Islet of Langerhans (tissue), 1 donor: ENCODE data around the gene RBM10.

Experiments used
- FAIRE-seq: peaks from one replicate; lab custom pipeline; 2011; peaks lifted over from hg19 to GRCh38; lab: Jason Lieb, UNC

The RBM10 gene

DNA sequence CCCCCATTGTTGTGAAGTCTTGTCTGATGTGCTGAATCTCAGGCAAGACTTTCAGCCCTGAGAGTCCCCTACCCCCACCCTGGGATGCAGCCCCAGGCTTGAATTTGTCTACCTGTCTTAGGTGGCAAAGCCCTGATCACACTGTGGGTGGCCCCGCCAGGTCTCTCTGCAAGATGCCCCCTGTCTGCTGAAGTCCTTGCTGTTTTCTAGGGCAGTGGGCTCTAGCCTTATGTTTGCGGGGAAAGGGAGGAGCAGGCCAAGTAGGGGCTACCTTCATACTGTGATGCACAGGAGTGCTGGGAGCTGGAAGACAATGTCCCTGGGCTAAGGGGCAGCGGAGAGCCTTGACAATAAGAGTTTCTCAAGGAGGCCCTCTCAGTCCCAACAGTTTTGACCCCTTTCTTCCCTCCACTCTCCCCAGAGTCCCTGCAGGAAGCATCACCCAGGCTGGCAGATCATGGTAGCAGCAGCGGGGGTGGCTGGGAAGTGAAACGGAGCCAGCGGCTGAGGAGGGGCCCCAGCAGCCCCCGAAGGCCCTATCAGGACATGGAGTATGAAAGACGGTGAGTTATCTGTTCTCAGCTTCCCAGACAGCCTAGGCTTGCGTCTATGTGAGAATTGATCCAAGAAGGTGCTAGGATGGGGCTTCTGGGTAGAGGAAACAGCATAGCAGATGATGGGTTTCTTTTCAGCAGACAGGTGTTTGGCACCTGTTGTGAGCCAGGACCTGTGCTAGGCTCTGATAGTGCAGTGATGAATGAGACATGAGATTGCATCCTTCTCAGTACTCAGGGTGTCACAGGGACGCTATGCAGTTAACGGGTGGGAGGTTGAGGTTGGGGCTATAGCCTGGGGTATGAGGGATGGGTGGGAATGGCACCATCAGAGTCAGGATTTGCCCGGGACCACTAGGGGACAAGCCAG is 2.2 kb downstream of the RBM10 start:
- FAIRE-seq: no peak

DNA sequence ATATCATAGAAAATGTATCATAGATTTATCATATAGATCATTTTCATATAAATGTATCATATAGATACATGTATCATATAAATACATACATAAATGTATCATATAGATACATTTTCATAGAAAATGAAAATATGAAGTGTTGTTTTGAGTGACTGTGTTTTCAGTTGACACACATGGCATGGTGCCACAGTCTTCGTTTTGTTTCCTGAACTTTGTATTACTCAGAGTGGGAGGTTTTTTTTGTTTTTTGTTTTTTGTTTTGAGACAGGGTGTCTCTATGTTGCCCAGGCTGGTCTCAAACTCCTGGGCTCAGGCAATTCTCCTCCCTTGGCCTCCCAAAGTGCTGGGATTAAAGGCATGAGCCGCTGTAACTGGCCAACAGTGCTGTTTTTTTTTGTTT is 3.9 kb downstream of the RBM10 start:
- FAIRE-seq: no peak

DNA sequence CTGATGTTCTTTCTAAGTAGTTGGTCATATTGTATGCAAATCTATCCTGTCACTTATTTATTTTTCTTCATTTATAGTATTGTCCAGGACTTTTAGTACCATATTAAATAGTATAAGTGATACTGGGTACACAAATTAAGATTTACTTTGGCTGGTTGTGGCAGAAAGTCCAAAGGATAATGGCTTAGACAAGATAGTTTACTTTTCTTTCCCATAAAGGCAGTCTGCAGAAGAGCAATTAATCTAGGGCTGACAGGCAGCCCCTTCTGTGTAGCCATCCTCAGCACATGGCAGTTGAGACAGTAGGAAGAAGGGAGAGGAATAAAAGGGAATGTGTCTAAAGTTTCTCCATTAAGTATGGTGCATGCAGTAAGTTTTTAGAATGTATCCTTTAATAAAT is 6.4 kb downstream of the RBM10 start:
- no peak for FAIRE-seq

DNA sequence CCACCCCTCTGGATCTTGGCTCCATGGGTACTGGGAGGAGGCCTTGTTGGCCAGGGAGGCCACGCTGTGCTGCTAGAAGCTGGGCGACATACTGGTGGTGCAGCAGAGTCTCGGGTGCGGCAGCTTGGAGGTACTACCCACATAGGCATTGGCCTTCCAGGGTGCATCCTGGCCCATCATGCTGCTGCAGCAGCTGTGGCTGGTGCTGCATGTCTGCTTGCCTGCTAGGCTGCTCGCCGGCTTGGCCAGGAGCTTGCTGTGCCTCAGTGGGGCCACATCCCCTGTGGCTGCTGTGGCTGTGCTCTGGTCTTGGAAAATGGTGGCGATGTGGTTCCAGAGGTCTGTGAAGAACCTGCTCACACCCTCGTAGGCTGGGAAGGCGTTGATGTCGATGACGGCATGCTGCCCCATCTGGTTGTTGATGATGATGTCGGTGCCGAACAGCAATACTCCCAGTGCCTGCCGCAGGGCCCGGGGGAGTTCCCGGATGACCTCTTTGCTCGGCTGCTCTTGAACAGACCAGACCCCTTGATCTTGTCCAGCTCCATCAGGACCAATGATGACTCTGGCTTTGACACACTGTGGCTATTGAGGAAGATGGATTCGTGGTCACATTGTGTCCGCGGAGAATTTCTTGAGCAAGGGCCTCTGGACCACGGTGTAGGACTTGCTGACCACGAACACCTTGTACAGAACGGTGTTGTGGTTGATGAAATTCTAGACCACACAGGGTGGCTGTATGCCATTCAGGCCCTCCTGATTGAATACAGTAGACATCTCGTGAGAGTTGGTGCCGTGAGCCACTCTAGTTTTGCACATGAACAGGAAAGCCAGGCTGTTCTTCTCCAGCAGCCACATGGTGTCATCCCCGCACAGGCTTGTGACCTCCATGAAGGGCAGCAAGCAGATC is 11.8 kb downstream of the RBM10 start:
- FAIRE-seq: no peak

DNA sequence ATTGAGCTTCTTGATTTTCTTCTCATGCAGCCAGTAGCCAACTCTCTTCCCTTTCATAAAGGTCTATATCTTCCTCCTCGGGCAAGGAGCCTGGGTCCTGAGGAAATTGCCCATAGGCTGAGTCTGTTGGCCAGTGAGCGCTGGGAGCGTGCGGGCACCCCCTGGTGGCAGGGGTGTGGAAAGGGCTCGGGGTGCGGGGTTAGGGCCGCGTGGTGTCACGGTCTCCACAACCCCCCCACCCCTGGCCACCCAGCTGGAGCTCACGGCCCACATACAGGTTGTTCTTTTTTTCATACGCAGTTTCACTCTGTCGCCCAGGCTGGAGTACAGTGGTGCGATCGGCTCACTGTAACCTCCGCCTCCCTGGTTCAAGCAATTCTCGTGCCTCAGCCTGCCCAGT is 13.1 kb downstream of the RBM10 start:
- FAIRE-seq: no peak

DNA sequence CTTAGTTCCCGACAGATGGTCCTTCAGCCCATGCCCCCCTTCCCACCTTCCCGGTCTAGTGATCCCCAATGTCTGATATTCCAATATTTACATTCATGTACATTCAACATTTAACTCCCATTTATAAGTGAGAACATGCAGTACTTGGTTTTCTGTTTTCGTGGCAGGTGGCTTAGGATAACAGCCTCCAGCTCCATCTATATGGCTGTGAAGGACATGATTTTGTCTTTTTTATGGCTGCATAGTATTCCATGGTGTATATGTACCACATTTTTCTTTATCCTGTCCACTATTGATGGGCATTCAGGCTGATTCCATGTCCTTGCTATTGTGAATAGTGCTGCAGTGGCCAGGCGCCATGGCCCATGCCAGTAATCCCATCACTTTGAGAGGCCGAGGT is 13.8 kb downstream of the RBM10 start:
- no peak for FAIRE-seq

DNA sequence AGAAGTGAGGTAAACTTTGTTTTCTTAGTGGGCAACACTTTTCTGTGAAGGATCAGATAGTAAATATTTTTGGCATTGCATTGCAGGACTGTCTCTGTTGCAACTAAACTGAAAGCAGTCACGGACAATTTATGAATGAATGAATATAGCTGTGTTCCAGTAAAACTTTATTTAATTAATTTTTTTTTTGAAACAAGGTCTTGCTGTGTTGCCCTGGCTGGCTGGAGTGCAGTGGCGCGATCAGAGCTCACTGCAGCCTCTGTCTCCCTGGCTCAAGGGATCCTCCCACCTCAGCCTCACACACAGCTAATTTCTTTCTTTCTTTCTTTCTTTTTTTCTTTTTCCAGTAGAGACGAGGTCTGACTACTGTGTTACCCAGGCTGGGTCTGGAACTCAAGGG is 15.8 kb downstream of the RBM10 start:
- FAIRE-seq: no peak

DNA sequence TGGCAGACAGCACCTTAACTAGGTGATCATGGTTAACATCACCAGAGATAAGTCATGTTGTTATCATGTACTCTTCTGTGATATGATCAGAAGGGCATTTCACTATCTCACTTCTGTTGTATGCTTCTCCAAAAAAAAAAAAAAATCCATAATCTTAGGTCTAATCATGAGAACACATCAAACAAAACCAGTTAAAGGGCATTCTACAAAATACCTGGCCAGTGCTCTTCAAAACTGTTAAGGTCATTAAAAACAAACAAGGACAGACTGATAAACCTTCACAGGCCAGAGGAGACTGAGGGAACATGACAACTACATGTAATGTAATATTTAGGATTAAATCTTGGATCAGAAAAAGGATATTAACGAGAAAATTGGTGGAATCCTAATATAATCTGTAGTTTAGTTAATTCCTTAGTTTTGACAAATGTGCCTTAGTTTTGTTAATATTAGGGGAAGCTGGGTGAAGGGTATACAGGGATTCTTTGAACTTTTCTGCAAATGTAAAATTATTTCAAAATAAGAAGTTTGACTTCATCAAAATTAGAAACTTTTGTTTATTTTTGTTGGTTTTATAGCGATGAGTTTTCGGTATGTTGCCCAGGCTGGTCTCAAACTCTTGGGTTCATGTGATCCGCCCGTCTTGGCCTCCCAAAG is 18.0 kb downstream of the RBM10 start:
- FAIRE-seq: no peak

DNA sequence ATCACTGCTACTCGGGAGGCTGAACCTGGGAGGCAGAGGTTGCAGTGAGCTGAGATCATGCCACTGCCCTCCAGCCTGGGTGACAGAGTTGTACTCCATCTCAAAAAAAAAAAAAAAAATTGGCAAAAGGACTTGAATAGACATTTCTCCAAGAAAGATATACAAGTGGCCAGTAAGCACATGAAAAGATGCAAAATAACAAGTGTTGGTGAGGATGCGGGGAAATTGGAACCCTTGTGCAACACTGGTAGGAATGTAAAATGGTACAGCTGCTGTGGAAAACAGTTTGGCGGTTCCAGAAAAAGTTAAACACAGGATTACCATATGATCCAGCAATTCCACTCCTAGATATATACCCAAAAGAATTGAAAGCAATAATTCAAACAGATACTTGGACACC is 19.4 kb downstream of the RBM10 start:
- FAIRE-seq: no peak

DNA sequence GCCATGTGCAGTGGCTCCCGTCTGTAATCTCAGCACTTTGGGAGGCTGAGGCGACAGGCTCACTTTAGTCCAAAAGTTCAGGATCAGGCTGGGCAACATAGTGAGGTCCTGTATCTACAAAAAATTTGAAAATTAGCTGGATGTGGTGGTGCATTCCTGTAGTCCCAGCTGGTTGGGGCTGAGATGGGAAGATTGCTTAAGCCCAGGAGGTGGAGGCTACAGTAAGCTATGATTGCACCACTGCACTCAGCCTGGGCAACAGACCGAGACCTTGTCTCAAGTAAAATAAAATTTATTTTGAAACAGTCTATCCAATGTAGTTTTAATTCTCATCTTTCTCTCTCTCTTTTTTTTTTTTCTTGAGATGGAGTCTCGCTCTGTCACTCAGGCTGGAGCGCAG is 21.1 kb downstream of the RBM10 start:
- FAIRE-seq: no peak

DNA sequence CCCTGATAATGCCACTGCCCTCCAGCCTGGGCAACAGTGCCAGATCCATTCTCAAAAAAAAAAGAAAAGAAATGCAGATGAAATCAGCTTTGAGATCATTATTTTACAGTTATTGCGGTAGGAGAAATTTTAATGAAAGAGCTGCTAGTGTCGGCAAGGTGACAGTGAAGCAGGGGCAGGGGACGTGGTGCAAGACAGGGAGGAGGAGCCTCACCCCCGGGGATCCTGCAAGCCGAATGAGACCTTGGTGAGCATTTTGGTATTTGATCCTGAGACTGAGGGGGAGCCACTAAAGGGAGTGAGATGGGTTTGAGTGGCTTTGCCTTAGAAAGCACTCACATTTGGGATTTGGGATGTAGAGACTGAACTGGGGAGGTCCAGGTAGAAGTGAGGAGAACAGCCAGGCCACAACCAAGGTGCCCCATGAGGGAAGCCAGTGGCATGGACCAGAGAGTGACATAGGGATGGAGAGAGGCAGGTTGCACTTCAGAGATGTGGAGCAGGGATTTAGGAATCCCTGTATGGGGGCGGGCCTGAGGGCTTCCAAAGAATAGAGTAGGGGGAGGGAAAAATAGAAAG is 23.6 kb downstream of the RBM10 start:
- no peak for FAIRE-seq

DNA sequence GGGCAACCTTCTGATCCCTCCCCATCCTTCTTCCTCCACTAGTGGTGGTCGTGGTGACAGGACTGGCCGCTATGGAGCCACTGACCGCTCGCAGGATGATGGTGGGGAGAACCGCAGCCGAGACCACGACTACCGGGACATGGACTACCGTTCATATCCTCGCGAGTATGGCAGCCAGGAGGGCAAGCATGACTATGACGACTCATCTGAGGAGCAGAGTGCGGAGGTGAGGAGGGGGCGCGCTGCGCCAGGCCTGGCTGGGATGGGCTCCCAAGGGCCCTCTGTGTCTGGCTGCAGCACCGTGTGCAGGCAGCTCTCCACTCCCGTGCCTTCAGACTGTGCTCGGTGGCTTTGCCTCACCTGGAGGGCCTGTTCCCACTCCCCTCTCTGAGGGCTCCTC is 24.3 kb downstream of the RBM10 start:
- FAIRE-seq: no peak

DNA sequence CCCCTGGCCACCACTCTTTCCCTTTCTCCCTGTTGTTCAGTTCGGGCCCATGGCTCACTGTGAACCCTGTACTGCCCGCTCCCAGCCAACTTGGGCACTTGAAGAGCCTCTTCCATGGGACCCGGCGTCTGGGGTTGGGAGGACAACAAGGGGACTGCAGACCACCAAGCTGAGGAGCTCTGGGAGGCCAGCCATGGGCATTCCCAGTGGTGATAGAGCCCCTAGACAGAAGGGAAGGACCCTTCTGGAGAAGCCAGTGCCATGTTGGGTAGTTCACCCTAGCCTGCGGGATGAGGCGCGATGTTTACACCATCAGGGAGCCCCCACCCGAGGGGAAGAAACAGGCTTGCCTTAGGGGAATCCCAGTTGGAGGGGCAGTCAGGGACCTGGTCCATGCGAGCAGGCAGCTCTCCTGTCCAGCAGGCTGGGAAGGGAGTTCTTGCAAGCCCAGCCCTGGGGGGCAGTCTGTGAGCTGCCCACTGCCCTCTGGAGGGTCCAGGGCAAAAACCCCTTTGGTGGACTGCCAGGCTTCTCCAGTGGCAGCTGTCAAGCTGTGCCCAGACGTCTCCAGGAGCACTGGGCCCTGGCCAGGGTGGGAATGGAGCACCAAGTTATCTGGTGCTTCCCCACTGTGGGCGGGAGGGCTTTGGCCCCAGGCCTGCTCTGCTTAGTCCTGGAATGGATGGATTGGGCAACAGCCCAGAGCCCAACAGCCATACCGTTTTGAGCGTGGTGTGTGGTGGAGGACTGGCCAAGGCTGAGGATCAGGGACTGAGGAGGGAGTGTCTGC is 24.9 kb downstream of the RBM10 start:
- no peak for FAIRE-seq

DNA sequence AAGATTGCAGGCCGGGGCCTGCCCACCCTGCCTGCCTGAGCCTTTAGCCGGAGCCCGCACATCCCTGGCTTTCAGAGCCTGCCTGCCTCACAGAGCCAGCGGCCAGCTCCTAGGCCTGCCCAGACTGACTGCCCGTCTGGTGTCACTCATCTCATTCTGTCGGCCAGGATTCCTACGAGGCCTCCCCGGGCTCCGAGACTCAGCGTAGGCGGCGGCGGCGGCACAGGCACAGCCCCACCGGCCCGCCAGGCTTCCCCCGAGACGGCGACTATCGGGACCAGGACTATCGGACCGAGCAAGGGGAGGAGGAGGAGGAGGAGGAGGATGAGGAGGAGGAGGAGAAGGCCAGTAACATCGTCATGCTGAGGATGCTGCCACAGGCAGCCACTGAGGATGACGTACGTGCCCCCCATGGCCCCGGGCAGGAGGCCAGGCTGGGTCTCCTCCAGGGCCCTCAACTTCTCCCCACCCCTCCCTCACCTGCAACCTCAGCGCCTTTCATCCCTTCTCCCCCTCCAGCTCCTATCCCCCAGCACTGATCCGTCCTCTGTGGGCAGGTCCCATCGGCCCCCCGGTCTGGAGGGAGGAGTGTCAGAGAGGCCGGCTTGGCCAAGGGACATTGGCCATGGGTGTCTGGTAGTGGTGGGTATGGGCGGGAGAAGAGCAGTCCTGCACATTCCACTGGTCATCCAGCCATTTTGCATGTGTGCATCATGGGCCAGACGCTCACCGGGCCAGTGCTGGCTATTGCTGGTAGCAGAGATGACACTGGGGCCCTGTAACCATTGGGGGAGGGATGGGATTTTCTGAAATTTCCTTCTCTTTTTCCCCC is 26.1 kb downstream of the RBM10 start:
- FAIRE-seq: no peak

DNA sequence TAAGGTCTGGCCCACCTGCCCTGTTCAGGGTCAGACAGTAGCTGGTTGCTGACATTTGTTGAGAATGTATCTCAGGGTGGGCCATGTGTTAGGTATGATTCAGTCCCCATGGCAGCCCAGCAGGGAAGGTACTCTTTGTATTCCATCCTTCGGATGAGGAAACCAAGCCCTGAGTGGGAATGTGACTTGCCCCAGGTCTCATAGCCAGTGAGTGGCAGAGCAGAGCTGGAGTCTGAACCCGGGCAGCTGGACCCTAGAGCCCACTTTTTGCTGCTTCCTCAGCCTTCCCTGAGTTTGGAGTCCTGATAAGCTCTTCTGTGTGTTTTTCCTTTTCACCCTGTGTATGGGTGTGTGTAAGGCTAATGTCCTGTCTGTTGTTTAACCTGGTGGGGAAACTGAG is 27.0 kb downstream of the RBM10 start:
- no peak for FAIRE-seq

DNA sequence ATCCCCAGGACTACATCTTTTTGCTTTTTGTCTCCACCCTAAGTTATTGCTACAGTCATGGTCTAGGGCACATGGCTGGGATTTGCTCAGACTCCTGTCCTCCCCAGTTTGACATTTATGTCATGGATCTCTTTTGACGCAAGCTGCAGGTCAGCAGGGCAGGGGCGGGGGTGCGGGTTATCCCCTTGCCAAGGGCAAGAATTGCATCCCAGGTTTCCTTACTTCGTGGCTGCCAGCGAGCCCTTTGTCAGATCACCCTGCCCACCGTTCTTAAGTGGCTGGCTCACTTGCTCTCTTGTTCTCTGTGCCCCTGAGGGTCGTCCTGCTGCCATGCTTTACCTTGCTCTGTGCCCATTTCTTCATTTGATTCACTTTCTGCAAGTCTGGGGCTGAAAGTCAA is 27.5 kb downstream of the RBM10 start:
- FAIRE-seq: no peak

DNA sequence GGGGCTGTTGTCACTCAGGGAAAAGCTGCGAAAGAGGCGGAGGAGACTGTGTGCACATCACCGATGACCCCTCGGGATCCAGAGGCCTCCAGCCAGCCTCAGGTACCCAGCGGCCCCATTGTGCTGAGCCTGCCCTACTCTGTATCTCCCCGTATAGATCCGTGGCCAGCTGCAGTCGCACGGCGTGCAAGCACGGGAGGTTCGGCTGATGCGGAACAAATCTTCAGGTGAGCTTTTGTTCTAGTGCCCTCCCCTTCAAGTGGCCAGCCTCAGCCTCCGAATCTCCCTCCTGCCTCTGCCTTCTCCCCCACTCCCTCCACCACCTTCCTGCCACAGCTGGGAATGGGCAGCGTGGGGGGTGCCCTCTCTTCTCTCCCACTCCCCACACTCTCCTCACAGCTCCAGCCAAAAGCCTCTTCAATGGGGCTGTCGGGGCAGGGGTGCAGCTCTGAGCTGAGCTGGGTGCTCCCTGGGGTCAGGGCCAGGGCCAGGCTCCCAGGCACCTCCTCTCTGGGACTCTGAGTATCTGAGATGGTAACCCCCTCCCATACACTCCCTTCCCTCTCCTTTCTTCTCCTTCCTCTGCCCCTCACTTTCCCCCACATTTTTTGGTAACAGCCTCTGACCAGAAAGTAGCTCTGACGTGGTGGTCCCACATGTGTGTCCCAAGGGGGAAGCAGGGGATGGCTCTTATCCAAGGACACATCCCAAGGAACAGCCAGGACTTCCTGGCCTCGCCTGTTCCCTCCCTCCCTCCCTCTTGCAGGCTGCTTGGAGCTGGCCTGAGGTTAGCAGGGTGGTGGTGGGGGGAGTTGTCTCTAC is 28.2 kb downstream of the RBM10 start:
- no peak for FAIRE-seq

DNA sequence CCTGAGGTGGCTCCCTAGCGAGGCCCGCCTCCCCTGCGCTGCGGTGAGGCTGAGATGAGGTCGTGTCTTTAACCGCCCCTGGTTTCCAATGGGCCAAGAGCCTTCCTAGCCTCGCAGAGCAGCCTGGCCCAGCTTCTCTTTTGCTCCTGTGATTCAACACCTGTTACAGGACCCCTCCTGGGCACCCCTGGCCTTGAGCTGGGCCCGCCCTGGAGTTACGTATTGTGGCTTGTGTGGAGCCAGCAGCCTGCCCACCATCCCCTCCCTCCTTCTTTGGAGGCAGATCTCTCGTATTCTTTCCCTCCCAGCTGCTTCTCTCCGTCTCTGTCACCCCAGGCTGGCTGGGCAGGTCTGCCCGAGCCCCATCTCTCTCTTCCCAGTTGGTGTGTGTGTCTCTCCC is 29.4 kb downstream of the RBM10 start:
- no peak for FAIRE-seq

DNA sequence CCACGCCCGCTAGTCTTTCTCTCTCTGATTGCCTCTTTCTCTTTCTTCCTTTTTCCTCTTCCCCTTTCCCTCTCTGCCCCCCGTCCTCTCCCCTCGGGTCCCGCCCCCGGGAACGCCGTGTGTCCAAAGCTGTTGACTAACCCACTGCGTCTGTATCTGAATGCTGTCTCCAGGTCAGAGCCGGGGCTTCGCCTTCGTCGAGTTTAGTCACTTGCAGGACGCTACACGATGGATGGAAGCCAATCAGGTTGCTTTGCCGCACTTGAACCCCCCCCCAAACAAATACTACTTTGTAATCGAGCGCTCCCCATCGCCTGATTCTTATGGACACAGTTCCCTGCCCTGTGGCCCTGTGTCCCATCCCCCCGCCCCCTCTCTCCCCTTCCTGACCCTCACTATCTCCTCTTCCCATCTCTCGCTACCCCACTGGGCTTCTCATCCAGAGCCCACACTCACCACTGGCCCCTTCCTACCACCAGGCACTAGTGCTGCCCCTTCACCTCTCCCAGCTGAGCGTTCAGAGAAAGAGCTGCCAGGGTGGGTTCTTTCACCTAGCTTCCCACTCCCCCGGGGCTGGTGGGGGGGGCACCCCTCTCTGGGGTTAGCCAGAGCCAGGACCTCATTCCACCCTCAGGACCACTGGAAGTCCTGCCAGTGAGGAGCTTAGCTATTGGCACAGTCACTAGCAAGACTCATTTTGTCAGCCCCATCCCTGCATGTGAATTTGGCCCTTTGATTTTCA is 30.0 kb downstream of the RBM10 start:
- no peak for FAIRE-seq
